GM21576 (cell line): ENCODE measurements around the gene SMYD3.

Experiments used
- ATAC-seq: cut with Tn5 transposase; IDR thresholded peaks from one replicate; pipeline ENCODE4 v1.9.1; 2021; ENCODE audit warnings: mild to moderate bottlenecking, moderate library complexity; ENCODE audit not compliant: unreplicated experiment

The SMYD3 gene

GRCh38 chr1:246471688-246472087, 35.4 kb downstream of the SMYD3 start:
- no peak for ATAC-seq

- ATAC-seq, result no peak
Observed at GRCh38 chr1:246470585-246470984, 36.5 kb downstream of the SMYD3 start.

- no peak for ATAC-seq
Observed at GRCh38 chr1:246462986-246463385, 44.1 kb downstream of the SMYD3 start.

GRCh38 chr1:246460406-246460805, 46.7 kb downstream of the SMYD3 start:
- ATAC-seq, result no peak

- no peak for ATAC-seq
Observed at GRCh38 chr1:246459221-246459620, 47.9 kb downstream of the SMYD3 start.

- no peak for ATAC-seq
Observed at GRCh38 chr1:246455476-246455875, 51.6 kb downstream of the SMYD3 start.

GRCh38 chr1:246454655-246455054, 52.4 kb downstream of the SMYD3 start:
- ATAC-seq, result no peak

- no peak for ATAC-seq
Observed at GRCh38 chr1:246450611-246451251, 56.3 kb downstream of the SMYD3 start.

- no peak for ATAC-seq
Observed at GRCh38 chr1:246448373-246448772, 58.7 kb downstream of the SMYD3 start.

- no peak for ATAC-seq
Observed at GRCh38 chr1:246447501-246447900, 59.6 kb downstream of the SMYD3 start.

GRCh38 chr1:246445503-246445902, 61.6 kb downstream of the SMYD3 start:
- ATAC-seq, result no peak

GRCh38 chr1:246444617-246445016, 62.5 kb downstream of the SMYD3 start:
- ATAC-seq, result no peak

- no peak for ATAC-seq
Observed at GRCh38 chr1:246437961-246438360, 69.1 kb downstream of the SMYD3 start.

GRCh38 chr1:246435421-246436041, 71.5 kb downstream of the SMYD3 start:
- no peak for ATAC-seq

- no peak for ATAC-seq
Observed at GRCh38 chr1:246434335-246434734, 72.7 kb downstream of the SMYD3 start.

GRCh38 chr1:246428542-246429308, 78.4 kb downstream of the SMYD3 start:
- ATAC-seq, result no peak

- ATAC-seq, result no peak
Observed at GRCh38 chr1:246427611-246428010, 79.5 kb downstream of the SMYD3 start.

GRCh38 chr1:246425895-246426294, 81.2 kb downstream of the SMYD3 start:
- ATAC-seq, result no peak

- no peak for ATAC-seq
Observed at GRCh38 chr1:246425139-246425794, 81.8 kb downstream of the SMYD3 start.

GRCh38 chr1:246420300-246420699, 86.8 kb downstream of the SMYD3 start:
- no peak for ATAC-seq

GRCh38 chr1:246418565-246419312, 88.3 kb downstream of the SMYD3 start:
- ATAC-seq, result no peak
